ENCODE results near the gene GATD1.

The GATD1 gene

DNA sequence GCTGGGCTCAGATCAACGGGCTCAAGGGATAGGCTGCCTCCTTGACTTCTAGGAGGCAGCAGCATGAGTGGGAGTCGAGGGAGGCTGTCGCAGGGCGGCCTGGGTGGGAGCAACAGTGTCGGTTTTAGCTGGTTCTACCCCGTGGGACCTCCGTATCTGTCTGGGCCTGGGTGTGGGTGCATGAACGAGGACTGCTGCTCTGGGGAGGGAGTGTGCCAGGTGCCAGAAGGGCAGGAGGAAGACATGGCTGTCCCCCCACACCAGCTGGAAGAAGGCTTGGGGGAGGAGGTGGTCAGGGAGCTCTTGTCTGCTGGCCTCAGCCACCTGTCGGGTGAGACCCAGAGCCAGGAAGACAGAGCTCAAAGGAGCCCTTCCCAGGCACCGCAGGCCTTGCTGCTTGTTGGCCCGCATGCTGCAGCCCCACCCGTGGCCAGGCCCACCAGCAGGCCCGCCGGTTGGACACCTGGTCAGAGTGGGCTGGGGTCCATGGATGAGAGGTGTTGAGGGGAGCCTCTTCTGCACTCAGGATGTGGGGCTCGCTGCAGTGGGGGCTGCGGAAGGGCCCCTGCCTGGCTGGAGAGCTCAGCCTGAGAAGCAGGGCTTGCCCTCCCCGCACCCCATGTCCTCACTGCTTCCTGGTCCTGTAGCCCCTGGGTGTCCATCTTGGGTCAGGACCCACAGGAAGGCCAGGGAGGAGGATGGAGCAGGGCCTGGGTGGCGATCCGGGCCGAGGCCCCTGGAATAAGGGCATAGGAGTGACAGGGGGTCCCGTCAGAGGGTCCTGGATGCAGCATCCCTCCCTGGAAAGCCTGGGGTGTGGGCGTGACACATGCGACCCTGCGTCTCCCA lies 9.2 kb upstream of the GATD1 start:
- ChIA-PET CTCF (interaction anchor here (1.2 kb wide), 1 partner anchor 10 kb away, joined by 3 read pairs; the partner anchor contains the start of gene GATD1), POLR2A (no interaction called here)
- no peak overlapping the region for H3K4me3 ChIP-seq (ENCODE audit: low read depth, low read length)
- no peak for DNase-seq (ENCODE audit: low read depth, low spot score)
- TF ChIP-seq, protein P1, sequence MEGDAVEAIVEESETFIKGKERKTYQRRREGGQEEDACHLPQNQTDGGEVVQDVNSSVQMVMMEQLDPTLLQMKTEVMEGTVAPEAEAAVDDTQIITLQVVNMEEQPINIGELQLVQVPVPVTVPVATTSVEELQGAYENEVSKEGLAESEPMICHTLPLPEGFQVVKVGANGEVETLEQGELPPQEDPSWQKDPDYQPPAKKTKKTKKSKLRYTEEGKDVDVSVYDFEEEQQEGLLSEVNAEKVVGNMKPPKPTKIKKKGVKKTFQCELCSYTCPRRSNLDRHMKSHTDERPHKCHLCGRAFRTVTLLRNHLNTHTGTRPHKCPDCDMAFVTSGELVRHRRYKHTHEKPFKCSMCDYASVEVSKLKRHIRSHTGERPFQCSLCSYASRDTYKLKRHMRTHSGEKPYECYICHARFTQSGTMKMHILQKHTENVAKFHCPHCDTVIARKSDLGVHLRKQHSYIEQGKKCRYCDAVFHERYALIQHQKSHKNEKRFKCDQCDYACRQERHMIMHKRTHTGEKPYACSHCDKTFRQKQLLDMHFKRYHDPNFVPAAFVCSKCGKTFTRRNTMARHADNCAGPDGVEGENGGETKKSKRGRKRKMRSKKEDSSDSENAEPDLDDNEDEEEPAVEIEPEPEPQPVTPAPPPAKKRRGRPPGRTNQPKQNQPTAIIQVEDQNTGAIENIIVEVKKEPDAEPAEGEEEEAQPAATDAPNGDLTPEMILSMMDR (IDR thresholded peaks at IDR 0.05; ENCODE audit: insufficient read depth, low read length, missing control alignments): no peak

DNA sequence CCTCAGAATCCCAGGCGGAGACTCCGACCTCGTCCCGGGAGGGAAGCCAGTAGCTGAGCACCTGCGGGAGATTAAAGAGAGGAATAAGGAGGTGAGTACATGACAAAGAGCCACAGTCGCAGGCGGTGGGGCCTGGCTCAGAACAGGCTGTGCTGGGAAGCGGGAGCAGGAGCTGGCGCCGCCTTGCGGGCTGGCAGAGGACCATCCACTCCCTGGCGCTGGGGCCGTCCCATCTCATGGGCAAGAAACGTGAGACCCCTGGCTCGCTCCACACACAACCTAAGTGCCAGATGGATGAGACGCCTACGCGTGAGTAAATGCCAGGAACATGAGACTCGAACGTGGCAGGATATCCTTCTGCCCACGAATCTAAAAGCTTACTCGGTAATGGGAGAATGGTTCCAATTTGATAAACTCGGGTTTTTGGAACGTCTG lies 6.3 kb upstream of the GATD1 start:
- POLR2A ChIA-PET: interaction anchor here (0.7 to 1.2 kb wide), 4 partner anchors 12 to 113 kb away, joined by 3 to 5 read pairs (median 4); partner anchors contain the start of gene PNPLA2
- peak; percentile 69 for DNase-seq (ENCODE audit: low read depth, low spot score)
- TF ChIP-seq, protein P1 (IDR thresholded peaks at IDR 0.05; ENCODE audit: insufficient read depth, low read length, missing control alignments): peak; percentile 95
- peak overlapping the region; percentile 10; the same call in 1 of the 2 replicates for H3K4me3 ChIP-seq (ENCODE audit: low read depth, low read length)
- CTCF ChIA-PET: interaction anchor here (0.7 to 3.0 kb wide), 13 partner anchors 8 to 120 kb away, joined by 3 to 13 read pairs (median 6); partner anchors contain the start of gene TMEM80

DNA sequence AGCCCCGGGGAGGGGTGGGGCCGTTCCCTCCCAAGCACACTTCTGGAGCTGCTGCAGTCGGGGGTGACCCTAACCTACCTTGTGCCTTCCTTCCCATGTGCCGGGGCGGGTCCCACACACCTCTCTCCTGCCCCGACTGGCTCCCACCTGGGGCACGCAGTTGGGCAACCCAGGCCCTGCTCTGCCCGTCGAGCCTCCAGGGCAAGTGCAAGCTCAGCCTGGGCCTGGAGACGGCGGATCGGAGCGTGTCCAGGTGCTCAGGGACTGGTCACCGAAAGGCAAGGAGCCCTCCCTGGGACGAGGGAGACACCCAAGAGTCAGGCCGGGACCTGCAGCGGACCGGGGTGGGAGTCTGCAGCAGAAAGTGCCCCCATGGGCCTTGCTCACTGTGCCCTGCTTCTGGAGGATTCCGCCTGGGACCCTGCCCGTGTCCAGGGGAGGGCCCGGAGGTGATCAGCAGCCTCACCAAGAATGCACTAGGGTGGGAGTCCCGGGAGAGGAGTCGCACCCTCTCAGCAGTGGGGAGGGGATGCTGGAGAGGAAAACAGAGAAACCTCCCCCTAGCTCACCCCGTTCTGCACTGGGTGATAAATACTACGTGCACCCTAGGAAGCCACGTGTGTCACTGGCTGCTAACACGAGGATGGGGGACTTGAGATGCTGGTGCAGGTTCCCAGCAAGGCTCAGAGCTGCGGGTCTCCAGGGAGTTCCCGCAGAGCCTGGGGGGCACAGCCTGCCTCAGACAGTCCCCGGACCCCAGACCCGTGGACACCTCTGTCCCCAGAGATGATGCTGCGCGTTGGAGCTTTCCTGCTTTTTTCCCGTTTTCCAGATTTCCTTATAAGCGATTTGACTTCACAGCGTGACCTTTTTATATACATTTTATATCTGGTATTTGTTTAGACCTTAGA lies 5.2 kb upstream of the GATD1 start:
- no peak overlapping the region for H3K4me3 ChIP-seq (ENCODE audit: low read depth, low read length)
- DNase-seq (ENCODE audit: low read depth, low spot score): no peak
- ChIA-PET CTCF (interaction anchor here (0.7 to 3.0 kb wide), 9 partner anchors 7 to 119 kb away, joined by 3 to 13 read pairs (median 6); partner anchors contain the start of gene TALDO1), POLR2A (interaction anchor here (1.1 kb wide), 1 partner anchor 13 kb away, joined by 5 read pairs; no protein-coding TSS in a partner anchor)
- TF ChIP-seq, protein P1 (IDR thresholded peaks at IDR 0.05; ENCODE audit: insufficient read depth, low read length, missing control alignments): no peak

DNA sequence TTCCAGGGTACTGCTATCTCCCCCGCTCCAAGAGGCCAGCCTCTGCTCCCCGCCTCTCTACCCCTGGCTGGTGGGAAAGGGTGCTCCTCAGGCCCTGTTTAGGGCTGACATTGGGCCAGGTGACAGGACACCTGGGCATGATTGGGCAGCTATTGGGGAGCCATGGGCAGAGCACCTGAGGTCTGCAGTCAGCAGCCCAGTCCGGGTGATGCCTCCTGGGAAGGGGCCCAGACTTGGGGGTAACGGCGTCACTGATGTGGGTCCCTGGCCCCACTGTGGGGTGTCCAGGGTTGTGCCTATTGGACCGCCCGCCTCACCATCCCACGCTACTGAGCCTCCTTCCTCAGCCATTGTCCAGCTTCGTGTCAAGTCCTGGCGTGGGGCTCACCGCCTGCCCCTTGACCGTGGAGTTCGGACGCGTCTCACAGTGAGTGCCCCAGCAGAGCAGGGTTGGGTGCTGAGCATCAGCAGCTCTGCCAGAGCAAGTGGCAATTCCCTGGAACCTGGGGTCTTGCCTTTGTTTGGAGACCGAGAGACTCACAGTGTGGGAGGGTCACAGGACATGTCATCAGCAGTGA lies 2.8 kb upstream of the GATD1 start:
- POLR2A ChIA-PET: no interaction called here
- DNase-seq (ENCODE audit: low read depth, low spot score): no peak
- TF ChIP-seq, protein P1 (IDR thresholded peaks at IDR 0.05; ENCODE audit: insufficient read depth, low read length, missing control alignments): no peak
- no peak overlapping the region for H3K4me3 ChIP-seq (ENCODE audit: low read depth, low read length)
- CTCF ChIA-PET: no interaction called here

DNA sequence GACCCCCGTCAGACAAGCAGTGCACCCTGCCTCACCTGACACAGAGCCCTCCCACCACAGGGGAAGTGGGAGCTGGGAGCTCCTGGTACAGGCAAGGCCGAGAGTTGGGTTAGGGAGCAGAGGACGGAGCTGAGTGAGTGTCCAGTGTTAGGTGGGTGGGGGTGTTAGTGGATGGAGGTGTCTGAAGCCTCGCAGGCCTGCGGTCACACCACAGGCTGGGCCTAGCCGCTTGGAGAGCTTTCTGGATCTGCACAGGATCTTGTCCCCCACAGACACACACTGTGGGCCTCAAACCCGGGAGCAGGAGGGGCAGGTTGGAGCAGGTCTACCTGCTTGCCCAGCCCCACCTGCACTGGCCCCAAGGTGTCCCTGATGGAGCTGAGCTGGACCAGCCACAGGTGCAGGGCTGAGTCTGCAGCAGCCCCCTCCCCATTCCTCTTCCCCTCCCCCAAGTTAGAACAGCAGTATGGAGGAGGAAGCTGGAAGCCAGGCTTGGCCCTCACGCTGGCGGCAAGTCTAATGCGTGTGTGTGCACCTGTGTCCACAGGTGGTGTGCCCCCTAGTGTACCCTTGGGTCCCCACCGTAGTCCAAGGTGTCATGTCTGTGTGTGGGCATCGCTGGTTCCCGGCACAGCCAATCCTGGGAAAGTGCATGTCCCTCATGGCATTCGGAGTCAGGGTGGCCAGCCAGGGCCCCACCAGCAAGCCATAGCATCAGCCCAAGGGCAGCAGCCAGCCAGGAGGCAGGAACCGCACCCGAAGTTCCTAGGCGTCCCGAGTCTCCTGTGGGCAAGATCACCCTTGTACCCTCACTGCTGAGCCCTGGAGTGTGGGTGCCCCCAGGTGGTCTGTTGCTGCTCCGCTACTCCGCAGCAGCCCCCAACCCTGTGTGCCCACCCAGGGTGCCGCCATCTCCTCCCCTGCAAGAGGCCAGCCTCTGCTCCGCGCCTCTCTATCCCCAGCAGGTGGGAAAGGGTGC lies 2.0 kb upstream of the GATD1 start:
- POLR2A ChIA-PET: no interaction called here
- TF ChIP-seq, protein P1 (IDR thresholded peaks at IDR 0.05; ENCODE audit: insufficient read depth, low read length, missing control alignments): no peak
- H3K4me3 ChIP-seq (ENCODE audit: low read depth, low read length): no peak overlapping the region
- no peak for DNase-seq (ENCODE audit: low read depth, low spot score)
- CTCF ChIA-PET: interaction anchor here (0.9 to 5.1 kb wide), 3 partner anchors 15 to 56 kb away, joined by 3 to 25 read pairs (median 4); no protein-coding TSS in a partner anchor
